HCT116 (cell line): Measurements from ENCODE around the gene CLIP2. TPM values are rescaled to one million over a fixed set of nuclear protein-coding genes. Genes with fewer than 3 reads are reported as not detected.
"Not testable (repeated sequence)": the region's sequence is repeated elsewhere in the genome, so short reads cannot be mapped to it uniquely, and the experiment has no call there.

Experiments used
- ATAC-seq: fragments of 200-7000 bp; cut with Tn5 transposase; 2 replicates; pipeline ENCODE4 v1.9.1; 2020; ENCODE audit warnings: mild to moderate bottlenecking, moderate library complexity
- BruUV-seq: library from RNA; stranded (reverse); fragments of 400-500 nt; replicated peaks from 2 replicates; lab custom pipeline; 2021; lab: Mats Ljungman, UMichigan
- CTCF ChIA-PET: fragments of 300-600 bp; sonication (Branson Sonifier 250); formaldehyde crosslinking; loops from one replicate; lab custom pipeline; 2021; ENCODE audit warnings: antibody characterized with exemption; lab: Charles Lee
- POLR2A ChIA-PET: fragments of 300-600, 350-600 bp; sonication (Branson Sonifier 250); formaldehyde crosslinking; loops from one replicate; lab custom pipeline; 2021; ENCODE audit warnings: antibody characterized with exemption; lab: Charles Lee
- RAD21 ChIA-PET, 2 experiments: fragments of 300-600 bp; sonication (Branson Sonifier 250); formaldehyde crosslinking; loops; one replicate each; lab custom pipeline; 2023; ENCODE audit warnings: low total read pairs in 2 of 2; ENCODE audit not compliant: uncharacterized antibody in 2 of 2, unreplicated experiment in 2 of 2, low non-redundant PET in 1 of 2; lab: Charles Lee
- DNase-seq: peaks from one replicate; pipeline ENCODE4 v3.0.0-alpha.2; 2010; ENCODE audit warnings: low read depth, low spot score
- H2AFZ ChIP-seq: fragments of 200-600 bp; shearing (Covaris generic), sonication (generic); 2 replicates; pipeline ENCODE4 v1.6.1; 2017; ENCODE audit warnings: low read depth, mixed run types, mixed read lengths, antibody characterized with exemption, low read length; ENCODE audit not compliant: poor library complexity, severe bottlenecking
- H3K27ac ChIP-seq: 2 replicates; pipeline ENCODE4 v1.5.1; 2012; ENCODE audit warnings: low read depth, low read length
- H3K27me3 ChIP-seq: fragments of 200-600 bp; sonication (generic); 2 replicates; pipeline ENCODE4 v1.6.1; 2016; ENCODE audit warnings: mixed run types, low read length, mixed read lengths; ENCODE audit not compliant: insufficient read depth
- H3K36me3 ChIP-seq, 2 experiments: fragments of 200-500 bp in 1 of 2; fragments of 200-600 bp in 1 of 2; sonication (Bioruptor generic) in 1 of 2; sonication (generic) in 1 of 2; 2 replicates each; pipeline versions ENCODE4 v1.5.1 to v1.6.1; 2014 to 2016; ENCODE audit warnings: low read length in 2 of 2, inconsistent platforms in 1 of 2, mixed read lengths in 1 of 2, mixed run types in 1 of 2; ENCODE audit not compliant: insufficient read depth in 2 of 2, control insufficient read depth in 1 of 2
- H3K4me1 ChIP-seq, 2 experiments: fragments of 200-600 bp in 1 of 2; sonication (generic) in 1 of 2; 2 replicates each; pipeline versions ENCODE4 v1.5.1 to v1.6.1; 2012 to 2017; ENCODE audit warnings: low read length in 2 of 2, inconsistent platforms in 1 of 2, mild to moderate bottlenecking in 1 of 2, mixed read lengths in 1 of 2, mixed run types in 1 of 2, moderate library complexity in 1 of 2; ENCODE audit not compliant: insufficient read depth in 2 of 2, control insufficient read depth in 1 of 2
- H3K4me2 ChIP-seq: fragments of 200-600 bp; sonication (generic); 2 replicates; pipeline ENCODE4 v1.6.1; 2017; ENCODE audit warnings: mixed run types, low read length, mixed read lengths
- H3K4me3 ChIP-seq, 2 experiments: fragments of 200-600 bp in 1 of 2; sonication (generic) in 1 of 2; replicated peaks in 1 of 2; 2 replicates each; pipeline ENCODE4 v1.5.1; 2011 to 2016; ENCODE audit warnings: low read length in 2 of 2, control low read depth in 1 of 2, low read depth in 1 of 2, mild to moderate bottlenecking in 1 of 2, mixed read lengths in 1 of 2, mixed run types in 1 of 2
- H3K79me2 ChIP-seq: fragments of 200-600 bp; sonication (generic); 2 replicates; pipeline ENCODE4 v1.6.1; 2017; ENCODE audit warnings: mild to moderate bottlenecking, mixed run types, low read length, moderate library complexity, mixed read lengths; ENCODE audit not compliant: insufficient read depth
- H3K9ac ChIP-seq: fragments of 200-600 bp; sonication (generic); 2 replicates; pipeline ENCODE4 v1.6.1; 2016; ENCODE audit warnings: low read length, mixed read lengths
- H3K9me2 ChIP-seq: fragments of 200-600 bp; sonication (generic), shearing (Covaris generic); 2 replicates; pipeline ENCODE4 v1.6.1; 2017; ENCODE audit warnings: mixed run types, mild to moderate bottlenecking, moderate library complexity; ENCODE audit not compliant: insufficient read depth
- H3K9me3 ChIP-seq, 2 experiments: fragments of 200-500 bp in 1 of 2; fragments of 200-600 bp in 1 of 2; sonication (Bioruptor generic) in 1 of 2; sonication (generic) in 1 of 2; 2 replicates each; pipeline ENCODE4 v1.6.1; 2014 to 2017; ENCODE audit warnings: low read length in 2 of 2, mixed read lengths in 2 of 2, inconsistent platforms in 1 of 2, low read depth in 1 of 2, mild to moderate bottlenecking in 1 of 2, mixed run types in 1 of 2, moderate library complexity in 1 of 2; ENCODE audit not compliant: control insufficient read depth in 1 of 2, insufficient read depth in 1 of 2
- H4K20me1 ChIP-seq: fragments of 200-600 bp; sonication (generic), shearing (Covaris generic); 2 replicates; pipeline ENCODE4 v1.6.1; 2017; ENCODE audit warnings: mixed run types, mild to moderate bottlenecking, moderate library complexity; ENCODE audit not compliant: insufficient read depth
- CEBPB ChIP-seq: IDR thresholded peaks from 2 replicates; pipeline ENCODE4 v1.6.1; 2012; ENCODE audit warnings: low read depth
- EGR1 ChIP-seq: IDR thresholded peaks from 2 replicates; pipeline ENCODE4 v1.6.1; 2012; ENCODE audit warnings: low read depth
- ELF1 ChIP-seq: IDR thresholded peaks from 2 replicates; pipeline ENCODE4 v1.6.1; 2012; ENCODE audit warnings: low read depth, borderline replicate concordance
- RAD21 ChIP-seq: IDR thresholded peaks from 2 replicates; pipeline ENCODE4 v1.6.1; 2012; ENCODE audit warnings: low read depth, mild to moderate bottlenecking
- TCF7L2 ChIP-seq: IDR thresholded peaks from 2 replicates; pipeline ENCODE4 v1.7.0; 2011; ENCODE audit warnings: borderline replicate concordance, inconsistent platforms; ENCODE audit not compliant: insufficient read depth, insufficient read length; ENCODE audit errors: extremely low read depth
- YY1 ChIP-seq: IDR thresholded peaks from 2 replicates; pipeline ENCODE4 v1.6.1; 2011; ENCODE audit warnings: low read length, low read depth, moderate library complexity, mild to moderate bottlenecking; ENCODE audit not compliant: insufficient replicate concordance; ENCODE audit errors: extremely low read depth
- ZBTB33 ChIP-seq: IDR thresholded peaks from 2 replicates; pipeline ENCODE4 v1.6.1; 2011; ENCODE audit warnings: mild to moderate bottlenecking, low read length, moderate library complexity; ENCODE audit not compliant: insufficient replicate concordance; ENCODE audit errors: extremely low read depth
- ZFX ChIP-seq: fragments of 450-650 bp; IDR thresholded peaks from 2 replicates; pipeline ENCODE4 v1.6.1; 2017
- intact Hi-C: fragments of 100-400 bp; cut with micrococcal nuclease; formaldehyde crosslinking; loops from 2 replicates; pipeline ENCODE4 v1.10.0; 2022
- total RNA-seq: library from RNA; stranded (reverse); gene quantifications from one replicate; pipeline ENCODE4 v1.2.1, GENCODE V29; 2021; ENCODE audit not compliant: unreplicated experiment

The CLIP2 gene
- total RNA-seq, 1 experiment from 2014 or later, result 40.1 TPM

- TF ChIP-seq ZBTB33, result no peak
- TF ChIP-seq EGR1, result no peak
- TF ChIP-seq ZFX, result no peak
- TF ChIP-seq CEBPB, result no peak
- TF ChIP-seq RAD21, result no peak
- TF ChIP-seq TCF7L2, result no peak
- no peak for TF ChIP-seq YY1
- no peak for TF ChIP-seq ELF1
These were observed 91.5 kb downstream of the CLIP2 start (continued) for GRCh38 chr7:74380720-74381119.

GRCh38 chr7:74384086-74384485 lies 94.9 kb downstream of the CLIP2 start:
- H2AFZ ChIP-seq, H3K27ac ChIP-seq, H3K4me2 ChIP-seq, H4K20me1 ChIP-seq, H3K4me3 ChIP-seq, DNase-seq, H3K9ac ChIP-seq, BruUV-seq, H3K79me2 ChIP-seq, RAD21 ChIA-PET, H3K9me2 ChIP-seq, H3K27me3 ChIP-seq, CTCF ChIA-PET, intact Hi-C loops, ATAC-seq, H3K4me1 ChIP-seq, H3K36me3 ChIP-seq, H3K9me3 ChIP-seq: not testable (repeated sequence)
- POLR2A ChIA-PET, result interaction anchor here (1.4 kb wide), 1 partner anchor 17 kb away, joined by 3 read pairs; no protein-coding TSS in a partner anchor

DNA sequence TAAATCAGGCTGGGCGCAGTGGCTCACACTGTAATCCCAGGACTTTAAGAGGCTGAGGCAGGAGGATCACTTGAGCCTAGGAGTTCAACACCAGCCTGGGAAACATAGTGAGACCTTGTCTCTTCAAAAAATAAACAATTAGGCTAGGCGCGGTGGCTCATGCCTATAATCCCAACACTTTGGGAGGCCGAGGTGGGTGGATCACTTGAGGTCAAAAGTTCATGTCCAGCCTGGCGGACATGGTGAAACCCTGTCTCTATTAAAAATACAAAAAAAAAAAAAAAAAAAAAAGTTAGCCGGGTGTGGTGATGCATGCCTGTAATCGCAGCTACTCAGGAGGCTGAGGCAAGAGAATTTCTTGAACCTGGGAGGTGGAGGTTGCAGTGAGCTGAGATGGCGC lies 95.6 kb downstream of the CLIP2 start:
- H4K20me1 ChIP-seq, H3K9ac ChIP-seq, H3K27ac ChIP-seq, H3K79me2 ChIP-seq, H3K4me1 ChIP-seq, DNase-seq, H3K9me3 ChIP-seq, BruUV-seq, intact Hi-C loops, H3K9me2 ChIP-seq, H3K27me3 ChIP-seq, H3K36me3 ChIP-seq, H3K4me2 ChIP-seq, POLR2A ChIA-PET, RAD21 ChIA-PET, ATAC-seq, H3K4me3 ChIP-seq, H2AFZ ChIP-seq: not testable (repeated sequence)
- CTCF ChIA-PET, result interaction anchor here (0.9 kb wide), 1 partner anchor 179 kb away, joined by 4 read pairs; no protein-coding TSS in a partner anchor
